GM13976 (cell line): Measurements from ENCODE around the gene INTS2.

Experiments used
- DNase-seq: peaks from one replicate; pipeline ENCODE4 v3.0.0; 2012; ENCODE audit warnings: low spot score
- in situ Hi-C: fragments of 300-500 bp; cut with MboI; formaldehyde crosslinking; loops from one replicate; pipeline ENCODE4 v1.12.0; 2022; ENCODE audit warnings: low sequenced_read_pairs, mixed read lengths, inconsistent platforms; ENCODE audit not compliant: unreplicated experiment
- TF ChIP-seq, protein P1 (sequence below): IDR thresholded peaks from 2 replicates; pipeline ENCODE4 v1.5.1; 2012; ENCODE audit warnings: borderline replicate concordance, mild to moderate bottlenecking; ENCODE audit not compliant: insufficient read depth; ENCODE audit errors: extremely low read depth, missing control alignments, control extremely low read depth

Gene INTS2

DNA sequence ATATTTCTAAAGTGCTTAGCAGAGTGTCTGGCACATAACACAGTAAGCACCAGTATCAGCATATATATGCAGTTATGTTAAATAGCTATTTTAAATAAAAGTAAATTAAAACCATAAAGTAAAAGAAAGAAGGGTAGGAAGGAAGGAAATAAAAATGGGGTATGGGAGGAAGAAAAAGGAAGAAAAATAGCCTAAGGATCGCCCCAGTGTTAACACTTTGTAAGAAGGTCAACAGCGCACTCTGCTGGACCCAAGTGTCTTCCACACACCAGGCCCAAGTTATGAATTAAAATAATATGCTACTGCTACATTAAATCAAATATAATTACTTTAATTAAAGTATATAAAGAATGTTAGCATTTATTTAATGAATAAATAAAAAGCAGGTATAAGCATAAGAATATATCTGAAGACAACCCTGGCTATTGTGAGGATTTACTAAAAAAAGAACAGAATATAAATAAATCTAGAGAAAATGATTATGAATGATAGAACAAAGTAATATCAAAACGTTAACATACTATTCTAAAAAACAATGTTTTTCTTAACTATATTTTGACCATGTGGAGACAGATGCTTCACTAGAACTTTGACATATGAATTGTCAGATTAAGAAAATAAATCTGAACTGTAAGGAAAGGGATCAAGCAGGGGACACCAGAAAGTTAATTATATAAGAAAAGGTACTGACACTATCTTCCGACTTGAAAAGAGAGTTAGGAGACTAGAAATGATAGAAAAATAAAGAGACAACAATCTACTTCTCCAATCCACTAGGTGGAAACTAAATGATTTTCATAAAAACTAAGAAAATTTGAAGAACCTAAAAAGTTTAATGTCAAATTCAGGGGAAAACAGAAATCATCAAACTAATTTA is 90.4 kb downstream of the INTS2 start:
- TF ChIP-seq, protein P1, sequence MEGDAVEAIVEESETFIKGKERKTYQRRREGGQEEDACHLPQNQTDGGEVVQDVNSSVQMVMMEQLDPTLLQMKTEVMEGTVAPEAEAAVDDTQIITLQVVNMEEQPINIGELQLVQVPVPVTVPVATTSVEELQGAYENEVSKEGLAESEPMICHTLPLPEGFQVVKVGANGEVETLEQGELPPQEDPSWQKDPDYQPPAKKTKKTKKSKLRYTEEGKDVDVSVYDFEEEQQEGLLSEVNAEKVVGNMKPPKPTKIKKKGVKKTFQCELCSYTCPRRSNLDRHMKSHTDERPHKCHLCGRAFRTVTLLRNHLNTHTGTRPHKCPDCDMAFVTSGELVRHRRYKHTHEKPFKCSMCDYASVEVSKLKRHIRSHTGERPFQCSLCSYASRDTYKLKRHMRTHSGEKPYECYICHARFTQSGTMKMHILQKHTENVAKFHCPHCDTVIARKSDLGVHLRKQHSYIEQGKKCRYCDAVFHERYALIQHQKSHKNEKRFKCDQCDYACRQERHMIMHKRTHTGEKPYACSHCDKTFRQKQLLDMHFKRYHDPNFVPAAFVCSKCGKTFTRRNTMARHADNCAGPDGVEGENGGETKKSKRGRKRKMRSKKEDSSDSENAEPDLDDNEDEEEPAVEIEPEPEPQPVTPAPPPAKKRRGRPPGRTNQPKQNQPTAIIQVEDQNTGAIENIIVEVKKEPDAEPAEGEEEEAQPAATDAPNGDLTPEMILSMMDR = peak; percentile 64
- DNase-seq = peak; percentile 49
- in situ Hi-C loops = loop anchor here (25.0 kb wide), 1 partner anchor 425 kb away; no protein-coding TSS in a partner anchor

DNA sequence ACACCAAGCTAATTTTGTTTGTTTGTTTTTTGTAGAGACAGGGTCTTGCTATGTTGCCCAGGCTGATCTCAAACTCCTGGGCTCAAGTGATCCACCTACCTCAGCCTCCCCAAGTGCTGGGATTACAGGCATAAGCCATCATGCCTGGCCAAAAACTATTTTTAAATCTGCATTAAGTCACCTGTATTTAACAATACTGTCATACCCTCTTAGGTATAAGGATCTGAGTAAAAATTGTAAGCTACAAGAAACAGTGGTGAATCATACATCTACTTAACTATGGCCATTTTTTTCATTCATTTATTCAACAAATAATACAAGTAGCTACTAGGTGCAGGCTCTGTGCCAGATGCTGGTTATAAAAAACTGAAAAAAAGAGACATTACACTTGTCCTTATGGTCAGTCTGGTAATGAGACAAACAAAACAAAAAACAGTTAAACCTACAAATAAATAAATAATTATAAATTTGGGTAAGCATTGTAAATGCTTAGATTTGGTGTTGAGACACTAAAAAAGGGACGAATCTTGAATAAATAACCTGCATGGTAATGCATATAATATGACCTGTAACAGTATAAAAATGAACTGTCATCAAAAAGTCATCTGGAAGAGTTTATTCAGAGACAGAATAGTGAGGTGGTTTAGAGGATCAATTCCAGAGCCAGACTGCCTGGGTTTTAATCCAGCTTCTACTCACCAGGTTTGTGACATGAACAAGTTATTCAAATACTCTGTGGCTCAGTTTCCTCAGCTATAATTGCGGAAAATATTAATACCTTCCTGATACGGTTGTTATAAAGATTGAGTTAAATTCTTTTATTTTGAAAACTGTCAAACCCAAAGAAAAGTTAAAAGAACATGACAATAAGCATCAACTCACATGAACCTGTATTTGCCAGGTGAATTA is 91.3 kb downstream of the INTS2 start:
- in situ Hi-C loops = loop anchor here (25.0 kb wide), 1 partner anchor 424 kb away; no protein-coding TSS in a partner anchor

DNA sequence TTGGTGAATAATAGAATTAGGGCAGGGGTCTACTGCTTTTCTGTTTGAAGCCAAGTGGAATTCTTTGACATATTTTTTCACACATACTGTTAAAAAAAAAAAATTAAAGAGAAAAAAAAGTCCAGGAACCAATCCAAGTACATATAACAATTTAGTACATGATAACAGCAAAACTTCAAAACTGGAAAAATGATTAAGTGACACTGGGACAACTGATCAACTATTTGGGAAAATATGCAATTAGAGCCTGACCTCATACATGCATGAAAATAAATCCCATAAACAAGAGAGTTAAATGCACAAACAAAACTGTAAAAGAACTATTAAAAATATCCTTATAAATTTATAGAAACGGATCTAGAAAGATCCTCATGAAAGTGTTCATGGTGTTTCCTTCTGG is 92.2 kb downstream of the INTS2 start:
- DNase-seq = no peak
- TF ChIP-seq, protein P1 = no peak
- in situ Hi-C loops = loop anchor here (25.0 kb wide), 1 partner anchor 423 kb away; no protein-coding TSS in a partner anchor

More for the DNA sequence above, 91.3 kb downstream of the INTS2 start:
- no peak for DNase-seq
- TF ChIP-seq, protein P1 = no peak

DNA sequence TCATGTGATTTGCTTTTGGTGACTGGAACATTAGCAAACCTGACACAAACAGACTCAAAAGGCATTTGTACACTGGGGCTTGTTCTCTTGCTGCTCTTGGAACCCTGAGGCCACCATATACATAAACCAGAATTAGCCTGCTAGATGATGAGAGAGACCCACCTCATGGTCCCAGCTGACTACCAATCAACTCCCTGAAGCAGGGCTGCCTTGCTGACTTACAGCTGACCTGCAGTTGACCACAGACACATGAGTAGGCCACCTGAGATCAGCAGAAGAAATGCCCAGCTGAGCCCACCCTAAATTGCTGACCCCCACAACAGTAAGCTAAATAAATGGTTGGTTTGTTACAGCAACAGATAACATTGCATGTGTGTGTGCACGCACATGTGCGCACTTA is 93.2 kb downstream of the INTS2 start:
- no peak for DNase-seq
- TF ChIP-seq, protein P1 = no peak
- in situ Hi-C loops = loop anchor here (25.0 kb wide), 1 partner anchor 422 kb away; no protein-coding TSS in a partner anchor

DNA sequence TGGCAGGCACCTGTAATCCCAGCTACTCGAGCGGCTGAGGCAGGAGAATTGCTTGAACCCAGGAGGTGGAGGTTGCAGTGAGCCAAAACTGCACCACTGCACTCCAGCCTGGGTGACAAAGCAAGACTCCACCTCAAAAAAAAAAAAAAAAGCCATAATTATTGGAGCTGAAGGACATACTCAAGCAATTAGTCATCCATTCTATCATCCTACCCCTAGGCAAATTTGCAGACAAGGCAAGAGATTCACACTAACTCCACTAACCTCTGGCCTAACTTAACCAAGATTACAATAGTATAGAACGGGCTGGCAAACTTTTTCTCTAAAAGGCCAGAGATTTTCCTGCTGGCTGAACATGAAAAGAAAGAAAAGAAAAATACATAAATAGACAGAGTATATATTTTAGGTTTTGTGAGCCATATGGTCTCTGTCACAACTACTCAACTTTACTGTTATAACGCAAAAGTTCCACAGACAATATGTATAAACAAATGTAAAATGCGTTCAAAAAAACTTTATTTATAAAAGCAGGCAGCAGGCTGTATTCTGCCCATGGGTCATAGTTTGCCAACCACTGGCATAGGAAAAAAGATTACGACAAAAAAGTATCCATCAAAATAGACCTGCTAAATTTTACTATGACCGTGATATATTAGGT is 94.1 kb downstream of the INTS2 start:
- DNase-seq = no peak
- in situ Hi-C loops = loop anchor here (25.0 kb wide), 1 partner anchor 421 kb away; no protein-coding TSS in a partner anchor
- TF ChIP-seq, protein P1 = no peak
